ENCODE measurements around the gene UAP1L1. TPM values are rescaled to one million over a fixed set of nuclear protein-coding genes. Genes with fewer than 3 reads are reported as not detected.

The UAP1L1 gene
- total and polyA plus RNA-seq, 5 donors from 2014 or later: 1.3 to 14.8 (median 2.1) TPM

- no peak overlapping the region for H3K27ac ChIP-seq (ENCODE audit: insufficient read depth, low read length, poor library complexity, severe bottlenecking)
- Mint-ChIP-seq H3K9me3 (peaks cover 0 to 1% (median 0%) of the 10 kb centered on the region in 7 donors), H3K27me3 (peaks cover 4% of the 10 kb centered on the region), H3K36me3 (no peaks in the 10 kb centered on the region), H3K27ac (no peak overlapping the region), H3K4me1 (peaks cover 4 to 10% (median 7%) of the 10 kb centered on the region in 4 donors), H3K4me3 (no peak overlapping the region)
- H3K9me3 ChIP-seq (ENCODE audit: control insufficient read depth in 2 of 2, low read length in 2 of 2): no peaks in the 10 kb centered on the region
- H3K36me3 ChIP-seq (ENCODE audit: control insufficient read depth, insufficient read depth, low read length): no peaks in the 10 kb centered on the region
- DNase-seq (no peak), ATAC-seq (ENCODE audit: low read depth in 2 of 2) (no peak)
- no peak overlapping the region for H3K4me3 ChIP-seq (ENCODE audit: low read depth, low read length)
- no peaks in the 10 kb centered on the region for H3K27me3 ChIP-seq (ENCODE audit: control insufficient read depth, insufficient read depth, low read length)
- H3K4me1 ChIP-seq (ENCODE audit: control insufficient read depth, insufficient read depth, low read length, poor library complexity, severe bottlenecking): peaks cover 21% of the 10 kb centered on the region
These were observed 12.5 kb upstream of the UAP1L1 start for GRCh38 chr9:137064880-137065164.

GRCh38 chr9:137065336-137065967 is 11.9 kb upstream of the UAP1L1 start:
- H3K27me3 Mint-ChIP-seq: peaks cover 4% of the 10 kb centered on the region
- ATAC-seq (ENCODE audit: low read depth in 2 of 2) (no peak), DNase-seq (no peak)
- Histone ChIP-seq H3K27ac (ENCODE audit: insufficient read depth, low read length, poor library complexity, severe bottlenecking) (no peak overlapping the region), H3K9me3 (ENCODE audit: control insufficient read depth in 2 of 2, low read length in 2 of 2) (no peaks in the 10 kb centered on the region), H3K4me3 (ENCODE audit: low read depth, low read length) (no peak overlapping the region), H3K36me3 (ENCODE audit: control insufficient read depth, insufficient read depth, low read length) (no peaks in the 10 kb centered on the region), H3K4me1 (ENCODE audit: control insufficient read depth, insufficient read depth, low read length, poor library complexity, severe bottlenecking) (peaks cover 23% of the 10 kb centered on the region), H3K27me3 (ENCODE audit: control insufficient read depth, insufficient read depth, low read length) (no peaks in the 10 kb centered on the region)
- H3K4me3 Mint-ChIP-seq: no peak overlapping the region
- peaks cover 4 to 12% (median 7%) of the 10 kb centered on the region in 4 donors for H3K4me1 Mint-ChIP-seq
- no peak overlapping the region for H3K27ac Mint-ChIP-seq
- peaks cover 0 to 1% (median 0%) of the 10 kb centered on the region in 7 donors for H3K9me3 Mint-ChIP-seq
- no peaks in the 10 kb centered on the region for H3K36me3 Mint-ChIP-seq

- Histone ChIP-seq H3K9me3 (ENCODE audit: control insufficient read depth in 2 of 2, low read length in 2 of 2) (no peaks in the 10 kb centered on the region), H3K4me3 (ENCODE audit: low read depth, low read length) (no peak overlapping the region), H3K36me3 (ENCODE audit: control insufficient read depth, insufficient read depth, low read length) (no peaks in the 10 kb centered on the region), H3K4me1 (ENCODE audit: control insufficient read depth, insufficient read depth, low read length, poor library complexity, severe bottlenecking) (peaks cover 31% of the 10 kb centered on the region), H3K27ac (ENCODE audit: insufficient read depth, low read length, poor library complexity, severe bottlenecking) (no peak overlapping the region), H3K27me3 (ENCODE audit: control insufficient read depth, insufficient read depth, low read length) (no peaks in the 10 kb centered on the region)
- Mint-ChIP-seq H3K27me3 (peaks cover 4% of the 10 kb centered on the region), H3K4me1 (peaks cover 4 to 19% (median 10%) of the 10 kb centered on the region in 4 donors), H3K9me3 (peaks cover 0 to 1% (median 0%) of the 10 kb centered on the region in 7 donors), H3K4me3 (no peak overlapping the region), H3K27ac (no peak overlapping the region), H3K36me3 (no peaks in the 10 kb centered on the region)
- DNase-seq (no peak), ATAC-seq (ENCODE audit: low read depth in 2 of 2) (no peak)
These were observed 11.0 kb upstream of the UAP1L1 start for GRCh38 chr9:137066096-137066861.

- peak; percentile 57 to 64 for ATAC-seq (ENCODE audit: low read depth in 2 of 2)
- peak overlapping the region; percentile 34 for H3K27ac ChIP-seq (ENCODE audit: insufficient read depth, low read length, poor library complexity, severe bottlenecking)
- H3K36me3 ChIP-seq (ENCODE audit: control insufficient read depth, insufficient read depth, low read length): no peaks in the 10 kb centered on the region
- peaks cover 4 to 23% (median 11%) of the 10 kb centered on the region in 4 donors for H3K4me1 Mint-ChIP-seq
- peaks cover 0 to 1% (median 0%) of the 10 kb centered on the region in 7 donors for H3K9me3 Mint-ChIP-seq
- H3K4me3 Mint-ChIP-seq: peak overlapping the region; percentile 59 to 86 (median 80)
- peaks cover 4% of the 10 kb centered on the region for H3K27me3 Mint-ChIP-seq
- peaks cover 31% of the 10 kb centered on the region for H3K4me1 ChIP-seq (ENCODE audit: control insufficient read depth, insufficient read depth, low read length, poor library complexity, severe bottlenecking)
- H3K9me3 ChIP-seq (ENCODE audit: control insufficient read depth in 2 of 2, low read length in 2 of 2): no peaks in the 10 kb centered on the region
- peak overlapping the region; percentile 26 to 86 (median 85) for H3K27ac Mint-ChIP-seq
- no peaks in the 10 kb centered on the region for H3K36me3 Mint-ChIP-seq
- H3K4me3 ChIP-seq (ENCODE audit: low read depth, low read length): no peak overlapping the region
- no peaks in the 10 kb centered on the region for H3K27me3 ChIP-seq (ENCODE audit: control insufficient read depth, insufficient read depth, low read length)
- peak; percentile 75 to 93 (median 85) for DNase-seq
These were observed 9.3 kb upstream of the UAP1L1 start for GRCh38 chr9:137067860-137068538.

GRCh38 chr9:137068539-137069507 is 8.5 kb upstream of the UAP1L1 start:
- peaks cover 4 to 23% (median 12%) of the 10 kb centered on the region in 4 donors for H3K4me1 Mint-ChIP-seq
- H3K9me3 Mint-ChIP-seq: peaks cover 0 to 1% (median 0%) of the 10 kb centered on the region in 7 donors
- Histone ChIP-seq H3K9me3 (ENCODE audit: control insufficient read depth in 2 of 2, low read length in 2 of 2) (no peaks in the 10 kb centered on the region), H3K27ac (ENCODE audit: insufficient read depth, low read length, poor library complexity, severe bottlenecking) (no peak overlapping the region), H3K4me3 (ENCODE audit: low read depth, low read length) (no peak overlapping the region), H3K27me3 (ENCODE audit: control insufficient read depth, insufficient read depth, low read length) (no peaks in the 10 kb centered on the region), H3K36me3 (ENCODE audit: control insufficient read depth, insufficient read depth, low read length) (no peaks in the 10 kb centered on the region), H3K4me1 (ENCODE audit: control insufficient read depth, insufficient read depth, low read length, poor library complexity, severe bottlenecking) (peaks cover 31% of the 10 kb centered on the region)
- H3K27ac Mint-ChIP-seq: no peak overlapping the region
- DNase-seq (no peak), ATAC-seq (ENCODE audit: low read depth in 2 of 2) (no peak)
- no peaks in the 10 kb centered on the region for H3K36me3 Mint-ChIP-seq
- H3K27me3 Mint-ChIP-seq: peaks cover 4% of the 10 kb centered on the region
- H3K4me3 Mint-ChIP-seq: peak overlapping the region in 3 of 4 donors; percentile 32 to 62 (median 39)

- Histone ChIP-seq H3K4me3 (ENCODE audit: low read depth, low read length) (no peak overlapping the region), H3K27ac (ENCODE audit: insufficient read depth, low read length, poor library complexity, severe bottlenecking) (no peak overlapping the region), H3K4me1 (ENCODE audit: control insufficient read depth, insufficient read depth, low read length, poor library complexity, severe bottlenecking) (peaks cover 31% of the 10 kb centered on the region), H3K36me3 (ENCODE audit: control insufficient read depth, insufficient read depth, low read length) (no peaks in the 10 kb centered on the region), H3K27me3 (ENCODE audit: control insufficient read depth, insufficient read depth, low read length) (no peaks in the 10 kb centered on the region), H3K9me3 (ENCODE audit: control insufficient read depth in 2 of 2, low read length in 2 of 2) (no peaks in the 10 kb centered on the region)
- Mint-ChIP-seq H3K4me1 (peaks cover 4 to 20% (median 13%) of the 10 kb centered on the region in 4 donors), H3K36me3 (no peaks in the 10 kb centered on the region), H3K27ac (no peak overlapping the region), H3K9me3 (peaks cover 0 to 1% (median 0%) of the 10 kb centered on the region in 7 donors), H3K4me3 (peak overlapping the region in 3 of 4 donors; percentile 32 to 62 (median 39)), H3K27me3 (peaks cover 4% of the 10 kb centered on the region)
- ATAC-seq (ENCODE audit: low read depth in 2 of 2) (no peak), DNase-seq (peak in 1 of 3 donors; percentile 21)
These were observed 7.7 kb upstream of the UAP1L1 start for GRCh38 chr9:137069508-137070091.
